ENCODE results near the gene COL8A2. TPM values are rescaled to one million over a fixed set of nuclear protein-coding genes. Genes with fewer than 3 reads are reported as not detected.

Gene COL8A2
- total RNA-seq, 1 donor from 2014 or later = 0.06 TPM

GRCh38 chr1:36080801-36081200 is 44.2 kb downstream of the COL8A2 start:
- TF ChIP-seq, protein P1, sequence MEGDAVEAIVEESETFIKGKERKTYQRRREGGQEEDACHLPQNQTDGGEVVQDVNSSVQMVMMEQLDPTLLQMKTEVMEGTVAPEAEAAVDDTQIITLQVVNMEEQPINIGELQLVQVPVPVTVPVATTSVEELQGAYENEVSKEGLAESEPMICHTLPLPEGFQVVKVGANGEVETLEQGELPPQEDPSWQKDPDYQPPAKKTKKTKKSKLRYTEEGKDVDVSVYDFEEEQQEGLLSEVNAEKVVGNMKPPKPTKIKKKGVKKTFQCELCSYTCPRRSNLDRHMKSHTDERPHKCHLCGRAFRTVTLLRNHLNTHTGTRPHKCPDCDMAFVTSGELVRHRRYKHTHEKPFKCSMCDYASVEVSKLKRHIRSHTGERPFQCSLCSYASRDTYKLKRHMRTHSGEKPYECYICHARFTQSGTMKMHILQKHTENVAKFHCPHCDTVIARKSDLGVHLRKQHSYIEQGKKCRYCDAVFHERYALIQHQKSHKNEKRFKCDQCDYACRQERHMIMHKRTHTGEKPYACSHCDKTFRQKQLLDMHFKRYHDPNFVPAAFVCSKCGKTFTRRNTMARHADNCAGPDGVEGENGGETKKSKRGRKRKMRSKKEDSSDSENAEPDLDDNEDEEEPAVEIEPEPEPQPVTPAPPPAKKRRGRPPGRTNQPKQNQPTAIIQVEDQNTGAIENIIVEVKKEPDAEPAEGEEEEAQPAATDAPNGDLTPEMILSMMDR (conservative IDR thresholded peaks at IDR 0.05; ENCODE audit: low read depth, low read length) = no peak
- no peak overlapping the region for H3K4me3 ChIP-seq (ENCODE audit: low read depth, low read length)
- no peak for DNase-seq (ENCODE audit: low read depth)

DNA sequence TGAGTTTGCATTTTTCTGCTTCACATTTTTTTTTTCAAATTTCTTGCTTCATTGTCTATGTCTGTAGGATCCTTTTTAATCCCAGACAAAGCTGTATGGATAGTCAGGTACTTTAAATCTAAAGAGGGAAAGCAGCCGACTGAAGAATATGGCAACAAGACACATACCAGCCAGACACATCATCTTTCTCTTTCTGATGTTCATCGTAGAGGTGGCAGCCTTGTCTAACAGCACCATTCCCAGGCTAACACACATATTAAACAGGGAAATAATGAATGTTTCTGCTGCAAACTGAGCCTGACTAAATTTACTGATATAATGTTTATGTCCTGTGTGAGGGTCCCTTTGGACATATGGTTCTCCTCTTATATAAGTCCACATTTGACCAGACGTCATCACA is 44.8 kb downstream of the COL8A2 start:
- no peak overlapping the region for H3K4me3 ChIP-seq (ENCODE audit: low read depth, low read length)
- TF ChIP-seq, protein P1 (conservative IDR thresholded peaks at IDR 0.05; ENCODE audit: low read depth, low read length) = no peak
- no peak for DNase-seq (ENCODE audit: low read depth)

- no peak overlapping the region for H3K4me3 ChIP-seq (ENCODE audit: low read depth, low read length)
- TF ChIP-seq, protein P1 (conservative IDR thresholded peaks at IDR 0.05; ENCODE audit: low read depth, low read length) = no peak
- no peak for DNase-seq (ENCODE audit: low read depth)
Observed at GRCh38 chr1:36076979-36077573, 47.9 kb downstream of the COL8A2 start.

- DNase-seq (ENCODE audit: low read depth) = no peak
- TF ChIP-seq, protein P1 (conservative IDR thresholded peaks at IDR 0.05; ENCODE audit: low read depth, low read length) = no peak
- no peak overlapping the region for H3K4me3 ChIP-seq (ENCODE audit: low read depth, low read length)
Observed at GRCh38 chr1:36070349-36070748, 54.7 kb downstream of the COL8A2 start.

GRCh38 chr1:36068866-36069265 is 56.2 kb downstream of the COL8A2 start:
- TF ChIP-seq, protein P1 (conservative IDR thresholded peaks at IDR 0.05; ENCODE audit: low read depth, low read length) = no peak
- H3K4me3 ChIP-seq (ENCODE audit: low read depth, low read length) = no peak overlapping the region
- DNase-seq (ENCODE audit: low read depth) = no peak

DNA sequence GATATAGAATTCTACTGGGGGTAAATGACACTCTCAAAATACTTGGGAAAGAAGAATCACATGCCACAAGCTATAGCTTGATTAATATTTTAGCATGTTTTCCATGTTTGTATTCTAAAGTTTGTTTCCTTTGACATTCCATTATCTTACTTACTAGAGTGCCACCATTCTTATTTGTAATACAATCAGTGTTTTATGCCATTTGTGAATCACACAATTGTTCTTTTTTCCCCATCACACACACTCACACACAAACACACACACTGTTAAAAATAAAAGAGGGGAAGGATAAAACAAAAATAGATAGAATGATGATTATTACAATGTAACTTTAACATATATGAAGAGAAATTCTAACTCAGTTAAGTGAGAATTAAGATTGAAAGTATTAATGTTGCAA is 57.2 kb downstream of the COL8A2 start:
- H3K4me3 ChIP-seq (ENCODE audit: low read depth, low read length) = no peak overlapping the region
- no peak for DNase-seq (ENCODE audit: low read depth)
- TF ChIP-seq, protein P1 (conservative IDR thresholded peaks at IDR 0.05; ENCODE audit: low read depth, low read length) = no peak

DNA sequence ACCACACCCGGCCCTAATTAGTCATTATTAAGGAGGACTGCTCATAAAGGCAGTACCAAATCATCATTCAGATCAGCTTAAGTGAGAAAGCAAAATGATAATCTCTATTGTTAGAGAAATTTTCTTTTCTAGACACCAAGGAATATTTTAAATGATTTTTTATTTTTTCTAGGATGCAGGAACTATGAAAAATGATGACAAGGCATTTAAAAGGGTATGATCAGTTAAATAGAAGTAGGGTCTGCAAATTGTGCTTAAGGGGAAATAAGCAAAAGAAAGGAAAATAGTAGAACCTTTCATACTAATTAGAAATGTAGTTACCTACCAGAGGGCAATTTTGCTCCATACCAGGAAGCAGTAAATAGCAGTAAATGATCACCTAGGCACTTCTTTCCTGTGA is 62.7 kb downstream of the COL8A2 start:
- no peak for DNase-seq (ENCODE audit: low read depth)
- H3K4me3 ChIP-seq (ENCODE audit: low read depth, low read length) = no peak overlapping the region
- TF ChIP-seq, protein P1 (conservative IDR thresholded peaks at IDR 0.05; ENCODE audit: low read depth, low read length) = no peak

Measured in epithelial cell of proximal tubule (primary cell).